Inferior parietal cortex (tissue), 1 donor: ENCODE results near the gene PRKCB.

ENCODE experiments used
- DNase-seq: peaks from one replicate; pipeline ENCODE4 v3.0.0-alpha.2; 2016; ENCODE audit errors: extremely low spot score

Gene PRKCB

DNA sequence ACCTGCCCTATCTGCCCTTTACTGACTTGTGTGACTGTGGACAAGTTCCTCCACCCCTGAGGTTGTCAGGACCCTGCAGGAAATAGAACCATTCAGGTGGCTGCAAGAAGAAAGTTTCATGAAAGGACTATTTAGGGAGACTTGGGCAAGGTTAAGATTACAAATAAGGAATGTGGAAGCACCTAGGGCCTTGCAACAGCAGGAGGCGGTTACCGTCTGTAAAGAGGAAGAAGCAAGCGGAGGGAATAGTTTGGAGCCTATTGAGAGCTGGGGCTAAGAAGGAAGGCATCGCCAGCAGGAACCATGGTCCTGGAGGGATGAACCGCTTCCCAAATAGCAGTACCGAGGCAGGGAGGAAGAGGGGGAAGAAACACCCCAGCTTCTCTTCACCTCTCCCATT, 132.4 kb downstream of the PRKCB start:
- DNase-seq: no peak

- no peak for DNase-seq
These were observed 133.9 kb downstream of the PRKCB start for GRCh38 chr16:23969468-23970297.

- DNase-seq: no peak
These were observed 138.4 kb downstream of the PRKCB start for GRCh38 chr16:23974223-23974622.

DNA sequence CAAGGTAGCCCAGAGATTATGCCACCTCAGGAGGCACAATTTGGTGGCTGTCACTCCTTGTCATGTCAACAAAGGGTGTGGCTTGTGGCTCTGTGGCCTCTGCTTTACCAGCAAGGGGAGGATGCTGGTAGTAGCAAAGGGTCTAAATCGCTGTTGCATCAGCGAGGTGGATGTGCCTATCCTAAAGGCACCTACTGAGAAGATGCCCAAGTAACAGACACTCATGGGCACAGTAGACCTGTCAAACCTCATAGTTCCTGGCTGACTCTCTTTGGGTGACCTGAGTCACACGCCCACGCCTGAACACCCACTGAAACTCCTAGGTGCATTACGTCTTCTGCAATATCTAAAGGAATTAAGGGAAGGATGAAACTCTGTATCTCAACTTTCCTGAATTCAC, 139.5 kb downstream of the PRKCB start:
- DNase-seq: no peak

GRCh38 chr16:23976091-23976490, 140.3 kb downstream of the PRKCB start:
- no peak for DNase-seq

GRCh38 chr16:23976524-23976923, 140.7 kb downstream of the PRKCB start:
- DNase-seq: no peak

GRCh38 chr16:23979441-23979840, 143.7 kb downstream of the PRKCB start:
- DNase-seq: no peak

DNA sequence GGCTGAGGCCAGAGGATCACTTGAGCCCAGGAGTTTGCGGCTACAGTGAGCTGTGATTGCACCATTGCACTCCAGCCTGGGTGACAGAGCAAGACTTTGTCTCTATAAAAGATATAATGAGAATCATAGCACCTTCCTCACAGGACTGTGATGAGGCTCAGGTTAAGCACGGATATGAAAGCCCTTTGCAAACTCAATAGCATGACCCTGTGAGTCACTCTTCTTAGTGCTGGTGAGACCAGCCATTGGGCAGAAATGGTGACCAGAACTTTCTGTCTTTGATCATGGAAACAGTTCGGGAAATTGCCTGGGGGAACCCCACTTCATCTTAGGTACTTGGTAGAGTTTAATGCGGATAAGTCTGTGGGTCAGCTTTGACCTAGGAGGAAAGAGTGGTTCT, 144.2 kb downstream of the PRKCB start:
- DNase-seq: no peak

DNA sequence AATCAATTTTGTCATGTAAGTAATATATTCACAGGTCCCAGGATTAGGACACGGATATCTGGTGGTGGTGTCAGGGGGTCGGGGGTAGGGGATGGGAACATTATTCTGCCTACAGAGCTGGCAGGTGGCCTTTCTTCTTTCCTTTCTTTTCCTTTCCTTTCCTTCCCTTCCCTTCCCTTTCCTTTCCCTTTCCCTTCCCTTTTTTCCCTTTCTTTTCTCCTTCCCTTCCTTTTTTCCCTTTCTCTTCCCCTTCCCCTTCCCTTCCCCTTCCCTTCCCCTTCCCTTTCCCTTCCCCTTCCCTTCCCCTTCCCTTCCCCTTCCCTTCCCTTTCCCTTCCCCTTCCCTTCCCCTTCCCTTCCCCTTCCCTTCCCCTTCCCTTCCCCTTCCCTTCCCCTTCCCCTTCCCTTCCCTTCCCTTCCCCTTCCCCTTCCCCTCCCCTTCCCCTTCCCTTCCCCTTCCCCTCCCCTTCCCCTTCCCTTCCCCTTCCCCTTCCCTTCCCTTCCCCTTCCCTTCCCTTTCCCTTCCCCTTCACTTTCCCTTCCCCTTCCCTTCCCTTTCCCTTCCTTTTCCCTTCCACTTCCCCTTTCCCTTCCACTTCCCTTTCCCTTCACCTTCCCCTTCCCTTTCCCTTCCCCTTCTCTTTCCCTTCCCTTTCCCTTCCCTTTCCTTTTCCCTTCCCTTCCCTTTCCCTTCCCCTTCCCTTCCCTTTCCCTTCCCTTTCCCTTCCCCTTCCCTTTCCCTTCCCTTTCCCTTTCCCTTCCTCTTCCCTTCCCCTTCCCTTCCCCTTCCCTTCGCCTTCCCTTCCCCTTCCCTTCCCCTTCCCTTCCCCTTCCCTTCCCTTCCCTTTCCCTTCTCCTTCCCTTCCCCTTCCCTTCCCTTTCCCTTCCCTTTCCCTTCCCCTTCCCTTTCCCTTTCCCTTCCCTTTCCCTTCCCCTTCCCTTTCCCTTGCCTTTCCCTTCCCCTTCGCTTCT, 145.9 kb downstream of the PRKCB start:
- DNase-seq: no peak

GRCh38 chr16:23986455-23986854, 150.7 kb downstream of the PRKCB start:
- no peak for DNase-seq

DNA sequence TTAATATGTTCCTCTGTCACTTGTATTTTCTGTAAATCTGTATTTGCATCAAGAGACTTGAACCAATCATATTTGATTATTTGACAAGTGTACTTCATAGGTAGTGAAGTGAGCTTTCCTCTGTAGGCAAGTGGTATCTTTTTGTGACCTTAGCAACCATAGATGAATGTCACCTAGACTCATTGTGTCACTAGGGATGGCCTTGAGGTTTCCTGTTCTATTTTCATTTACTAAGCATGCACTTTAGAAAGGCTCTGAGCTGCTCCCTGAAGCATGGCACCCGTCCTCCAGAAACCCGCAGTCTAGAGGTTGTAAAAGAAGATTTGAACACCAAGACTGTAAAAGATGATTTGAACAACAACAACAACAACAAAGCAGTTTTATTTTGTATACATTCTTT, 151.7 kb downstream of the PRKCB start:
- no peak for DNase-seq

- DNase-seq: no peak
These were observed 154.7 kb downstream of the PRKCB start for GRCh38 chr16:23990507-23990906.

- no peak for DNase-seq
These were observed 155.3 kb downstream of the PRKCB start for GRCh38 chr16:23991066-23991465.

DNA sequence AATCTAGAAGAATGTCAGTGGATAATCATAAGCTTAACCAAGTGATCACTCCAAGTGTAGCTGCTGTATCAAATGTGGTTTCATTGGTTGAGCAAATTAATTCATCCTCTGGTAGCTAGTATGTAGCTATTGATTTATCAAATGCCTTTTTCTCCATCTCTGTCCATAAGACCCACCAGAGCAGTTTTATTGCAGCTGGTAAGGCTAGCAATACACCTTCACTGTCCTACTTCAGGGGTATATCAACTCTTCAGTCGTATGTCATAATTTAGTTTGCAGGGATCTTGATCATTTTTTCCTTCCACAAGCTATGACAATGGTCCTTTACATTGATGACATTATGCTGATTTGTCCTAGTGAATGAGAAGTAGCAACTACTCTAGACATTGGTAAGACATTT, 158.8 kb downstream of the PRKCB start:
- DNase-seq: no peak

DNA sequence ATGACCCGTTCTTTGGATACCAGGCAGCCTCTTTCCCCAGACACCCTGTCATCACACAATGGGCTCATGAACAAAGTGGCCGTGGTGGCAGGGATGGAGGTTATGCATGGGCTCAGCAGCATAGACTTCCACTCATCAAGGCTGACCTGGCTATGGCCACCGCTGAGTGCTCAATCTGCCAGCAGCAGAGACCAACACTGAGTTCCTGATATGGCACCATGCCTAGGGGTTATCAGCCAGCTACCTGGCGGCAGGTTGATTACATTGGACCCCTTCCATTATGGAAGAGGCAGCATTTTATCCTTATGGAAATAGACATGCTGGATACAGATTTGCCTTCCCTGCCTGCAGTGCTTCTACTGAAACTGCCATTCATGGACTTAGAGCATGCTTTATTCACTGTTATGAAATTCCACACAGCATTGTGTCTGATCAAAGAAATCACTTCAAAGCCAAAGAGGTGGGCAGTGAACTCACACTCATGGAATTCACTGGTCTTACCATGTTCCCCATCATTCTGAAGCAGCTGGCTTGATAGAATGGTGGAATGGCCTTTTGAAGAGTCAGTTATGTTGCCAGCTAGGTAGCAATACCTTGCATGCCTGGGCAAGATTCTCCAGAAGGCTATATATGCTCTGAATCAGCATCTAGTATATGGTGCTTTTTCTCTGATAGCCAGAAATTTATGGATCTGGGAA, 160.6 kb downstream of the PRKCB start:
- no peak for DNase-seq

GRCh38 chr16:23998771-23999170, 163.0 kb downstream of the PRKCB start:
- no peak for DNase-seq

DNA sequence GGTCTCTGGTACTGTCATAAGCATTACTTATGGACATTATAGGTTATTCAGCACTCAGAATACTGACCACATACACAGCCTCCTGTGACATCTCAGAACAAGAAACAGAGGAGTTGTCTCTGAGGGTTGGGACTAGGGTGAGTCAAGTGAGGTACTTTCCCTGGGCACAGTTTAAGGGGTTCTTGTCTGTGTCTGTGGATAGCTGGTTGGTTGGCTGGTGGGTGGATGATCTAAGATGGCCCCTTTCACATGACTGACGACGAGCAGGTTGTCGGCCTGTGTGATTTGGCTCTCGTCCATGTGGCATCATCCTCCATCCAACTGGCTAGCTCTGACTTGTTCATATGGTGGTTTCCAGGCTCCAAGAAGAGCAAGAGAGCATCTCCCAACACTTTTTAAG, 163.9 kb downstream of the PRKCB start:
- DNase-seq: no peak

DNA sequence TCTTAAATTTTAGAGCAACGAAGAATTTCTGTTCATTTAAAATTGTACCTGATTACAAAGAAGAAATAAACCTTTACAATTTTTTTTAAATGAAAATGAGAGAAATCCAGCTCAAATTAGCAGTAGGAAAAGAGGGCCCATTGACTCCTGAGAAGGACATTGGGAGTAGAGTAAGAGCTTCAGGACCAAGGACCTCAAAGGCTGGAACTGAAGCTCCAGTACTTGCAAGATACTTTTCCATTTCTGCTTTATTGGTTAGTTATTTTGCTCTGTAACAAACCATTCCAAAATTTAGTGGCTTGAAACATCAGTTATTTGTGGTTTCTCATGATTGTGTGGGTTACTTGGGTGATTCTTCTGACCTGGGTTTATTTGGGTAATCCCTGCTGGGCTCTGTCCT, 165.9 kb downstream of the PRKCB start:
- no peak for DNase-seq

- DNase-seq: no peak
These were observed 166.8 kb downstream of the PRKCB start for GRCh38 chr16:24002619-24003018.

DNA sequence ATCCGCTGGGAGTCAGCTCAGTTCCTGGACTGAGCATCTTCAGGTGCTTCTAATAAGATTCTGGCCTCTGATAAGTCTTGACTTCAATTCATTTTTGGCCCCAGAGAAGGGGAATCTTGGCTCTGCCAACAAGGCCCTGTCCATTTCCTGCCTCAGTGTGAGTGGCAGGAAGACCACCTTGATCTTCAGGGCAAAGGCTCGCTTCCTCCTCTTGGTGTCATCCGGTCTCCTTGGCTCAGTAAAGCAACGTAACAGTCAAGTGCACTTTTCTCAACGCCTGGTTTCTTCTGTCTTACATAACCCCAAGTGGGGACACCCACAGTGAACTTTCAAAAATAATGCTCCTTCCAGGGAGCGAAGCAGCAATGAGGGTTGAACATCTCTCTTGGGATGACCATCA, 169.8 kb downstream of the PRKCB start:
- no peak for DNase-seq

DNA sequence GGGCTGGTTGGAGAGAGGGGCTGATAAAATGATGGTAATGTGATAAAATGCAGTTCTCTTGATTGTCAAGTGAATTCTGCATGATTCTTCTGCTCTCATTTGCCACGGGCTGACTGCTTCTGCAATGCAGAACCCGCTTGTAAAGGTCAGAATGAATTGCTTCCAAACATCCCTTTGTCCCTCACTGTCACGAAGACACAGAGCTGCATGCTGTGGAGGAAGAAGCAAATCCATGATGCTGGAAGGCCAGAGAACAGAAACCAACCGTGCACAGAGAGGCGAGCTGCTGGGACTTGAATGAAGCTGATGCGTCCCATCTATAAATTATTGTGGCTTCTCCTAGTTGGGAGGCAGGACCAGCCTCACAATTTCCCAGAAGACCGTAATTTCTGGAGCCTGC, 171.6 kb downstream of the PRKCB start:
- DNase-seq: no peak

- DNase-seq: no peak
These were observed 172.2 kb downstream of the PRKCB start for GRCh38 chr16:24007934-24008333.
